Stimulated activated naive CD8-positive, alpha-beta T cell treated with anti-CD3 and anti-CD28 coated beads, Interleukin-15, Interleukin-2, amounts not matched to agents 100 ng/mL and 50 ng/mL, for 24 hours (primary cell): ENCODE measurements around the gene C1QL2.

Source experiments
- H3K27ac Mint-ChIP-seq: one replicate; pipeline ENCODE4 v1.8.0; 2021; ENCODE audit warnings: mild to moderate bottlenecking, mixed read lengths
- H3K27me3 Mint-ChIP-seq: one replicate; pipeline ENCODE4 v1.8.0; 2021; ENCODE audit warnings: mixed read lengths
- H3K36me3 Mint-ChIP-seq: one replicate; pipeline ENCODE4 v1.8.0; 2021; ENCODE audit warnings: low read depth, mixed read lengths
- H3K4me1 Mint-ChIP-seq: one replicate; pipeline ENCODE4 v1.8.0; 2021; ENCODE audit warnings: low read depth, mixed read lengths
- H3K4me3 Mint-ChIP-seq: one replicate; pipeline ENCODE4 v1.8.0; 2021; ENCODE audit warnings: mild to moderate bottlenecking, mixed read lengths
- H3K9me3 Mint-ChIP-seq: one replicate; pipeline ENCODE4 v1.8.0; 2021; ENCODE audit warnings: mixed read lengths

C1QL2 gene

GRCh38 chr2:119158563-119159347 lies at the start of gene C1QL2:
Gene C1QL2, minus strand, starts transcription at chr2:119158751. Its CDS starts 482 bp downstream, at chr2:119158269.
- H3K4me1 Mint-ChIP-seq = no peaks in the 10 kb centered on the region
- no peak within 1 kb of the TSS for H3K27ac Mint-ChIP-seq
- no peaks in the 10 kb centered on the region for H3K36me3 Mint-ChIP-seq
- no peak within 1 kb of the TSS for H3K4me3 Mint-ChIP-seq
- H3K27me3 Mint-ChIP-seq = peaks cover 72% of the 10 kb centered on the region
- no peaks in the 10 kb centered on the region for H3K9me3 Mint-ChIP-seq

- Mint-ChIP-seq H3K36me3 (no peaks in the 10 kb centered on the region), H3K27ac (no peak overlapping the region), H3K4me1 (no peaks in the 10 kb centered on the region), H3K27me3 (no peaks in the 10 kb centered on the region), H3K4me3 (no peak overlapping the region), H3K9me3 (no peaks in the 10 kb centered on the region)
Measured at GRCh38 chr2:119207447-119207846, 48.9 kb upstream of the C1QL2 start.

GRCh38 chr2:119206201-119206600 lies 47.6 kb upstream of the C1QL2 start:
- Mint-ChIP-seq H3K27me3 (no peaks in the 10 kb centered on the region), H3K4me1 (no peaks in the 10 kb centered on the region), H3K36me3 (no peaks in the 10 kb centered on the region), H3K9me3 (no peaks in the 10 kb centered on the region), H3K27ac (no peak overlapping the region), H3K4me3 (no peak overlapping the region)

GRCh38 chr2:119205001-119205706 lies 46.6 kb upstream of the C1QL2 start:
- Mint-ChIP-seq H3K27ac (no peak overlapping the region), H3K36me3 (no peaks in the 10 kb centered on the region), H3K27me3 (no peaks in the 10 kb centered on the region), H3K4me1 (no peaks in the 10 kb centered on the region), H3K4me3 (no peak overlapping the region), H3K9me3 (no peaks in the 10 kb centered on the region)

GRCh38 chr2:119204525-119204924 lies 46.0 kb upstream of the C1QL2 start:
- Mint-ChIP-seq H3K27me3 (no peaks in the 10 kb centered on the region), H3K27ac (no peak overlapping the region), H3K36me3 (no peaks in the 10 kb centered on the region), H3K4me1 (no peaks in the 10 kb centered on the region), H3K4me3 (no peak overlapping the region), H3K9me3 (no peaks in the 10 kb centered on the region)

- H3K27me3 Mint-ChIP-seq = no peaks in the 10 kb centered on the region
- H3K9me3 Mint-ChIP-seq = no peaks in the 10 kb centered on the region
- no peaks in the 10 kb centered on the region for H3K36me3 Mint-ChIP-seq
- H3K27ac Mint-ChIP-seq = no peak overlapping the region
- no peaks in the 10 kb centered on the region for H3K4me1 Mint-ChIP-seq
- no peak overlapping the region for H3K4me3 Mint-ChIP-seq
Measured at GRCh38 chr2:119202610-119203310, 44.2 kb upstream of the C1QL2 start.

GRCh38 chr2:119201815-119202214 lies 43.3 kb upstream of the C1QL2 start:
- no peaks in the 10 kb centered on the region for H3K4me1 Mint-ChIP-seq
- no peak overlapping the region for H3K4me3 Mint-ChIP-seq
- H3K27me3 Mint-ChIP-seq = no peaks in the 10 kb centered on the region
- no peak overlapping the region for H3K27ac Mint-ChIP-seq
- H3K9me3 Mint-ChIP-seq = no peaks in the 10 kb centered on the region
- no peaks in the 10 kb centered on the region for H3K36me3 Mint-ChIP-seq

GRCh38 chr2:119198240-119198840 lies 39.8 kb upstream of the C1QL2 start:
- peaks cover 11% of the 10 kb centered on the region for H3K27me3 Mint-ChIP-seq
- H3K9me3 Mint-ChIP-seq = no peaks in the 10 kb centered on the region
- H3K4me1 Mint-ChIP-seq = no peaks in the 10 kb centered on the region

GRCh38 chr2:119197529-119198239 lies 39.1 kb upstream of the C1QL2 start:
- Mint-ChIP-seq H3K27ac (no peak overlapping the region), H3K36me3 (no peaks in the 10 kb centered on the region), H3K4me3 (no peak overlapping the region), H3K4me1 (no peaks in the 10 kb centered on the region), H3K27me3 (peaks cover 14% of the 10 kb centered on the region), H3K9me3 (no peaks in the 10 kb centered on the region)

More at GRCh38 chr2:119198240-119198840, 39.8 kb upstream of the C1QL2 start:
- Mint-ChIP-seq H3K36me3 (no peaks in the 10 kb centered on the region), H3K27ac (no peak overlapping the region), H3K4me3 (no peak overlapping the region)

GRCh38 chr2:119197126-119197405 lies 38.5 kb upstream of the C1QL2 start:
- Mint-ChIP-seq H3K36me3 (no peaks in the 10 kb centered on the region), H3K9me3 (no peaks in the 10 kb centered on the region), H3K27ac (no peak overlapping the region), H3K27me3 (peaks cover 15% of the 10 kb centered on the region), H3K4me1 (no peaks in the 10 kb centered on the region), H3K4me3 (no peak overlapping the region)

- H3K27me3 Mint-ChIP-seq = peaks cover 15% of the 10 kb centered on the region
Measured at GRCh38 chr2:119196301-119197125, 38.0 kb upstream of the C1QL2 start.

GRCh38 chr2:119195887-119196286 lies 37.3 kb upstream of the C1QL2 start:
- no peaks in the 10 kb centered on the region for H3K36me3 Mint-ChIP-seq
- H3K27ac Mint-ChIP-seq = no peak overlapping the region
- no peaks in the 10 kb centered on the region for H3K4me1 Mint-ChIP-seq
- no peaks in the 10 kb centered on the region for H3K9me3 Mint-ChIP-seq
- H3K4me3 Mint-ChIP-seq = no peak overlapping the region
- peaks cover 15% of the 10 kb centered on the region for H3K27me3 Mint-ChIP-seq

More at GRCh38 chr2:119196301-119197125, 38.0 kb upstream of the C1QL2 start:
- Mint-ChIP-seq H3K27ac (no peak overlapping the region), H3K4me1 (no peaks in the 10 kb centered on the region), H3K4me3 (no peak overlapping the region), H3K36me3 (no peaks in the 10 kb centered on the region), H3K9me3 (no peaks in the 10 kb centered on the region)

GRCh38 chr2:119195001-119195400 lies 36.5 kb upstream of the C1QL2 start:
- H3K36me3 Mint-ChIP-seq = no peaks in the 10 kb centered on the region
- H3K4me3 Mint-ChIP-seq = no peak overlapping the region
- H3K4me1 Mint-ChIP-seq = no peaks in the 10 kb centered on the region
- peaks cover 20% of the 10 kb centered on the region for H3K27me3 Mint-ChIP-seq
- no peak overlapping the region for H3K27ac Mint-ChIP-seq
- no peaks in the 10 kb centered on the region for H3K9me3 Mint-ChIP-seq

- Mint-ChIP-seq H3K4me3 (no peak overlapping the region), H3K27ac (no peak overlapping the region), H3K27me3 (peaks cover 20% of the 10 kb centered on the region), H3K4me1 (no peaks in the 10 kb centered on the region), H3K9me3 (no peaks in the 10 kb centered on the region), H3K36me3 (no peaks in the 10 kb centered on the region)
Measured at GRCh38 chr2:119192893-119193292, 34.3 kb upstream of the C1QL2 start.
